Upper lobe of left lung (tissue), 6 donors: ENCODE data around the gene ZNF74. TPM values are rescaled to one million over a fixed set of nuclear protein-coding genes. Genes with fewer than 3 reads are reported as not detected.

ENCODE experiments used
- ATAC-seq, 2 donors: fragments of 200-7000 bp; cut with Tn5 transposase; one replicate each; pipeline ENCODE4 v1.9.1; 2022; ENCODE audit warnings: mild to moderate bottlenecking in 2 of 2, moderate library complexity in 2 of 2; ENCODE audit not compliant: low FRiP score in 2 of 2
- DNase-seq, 2 donors: peaks; one replicate each; pipeline ENCODE4 v3.0.0-alpha.2; 2019 to 2020
- H3K27ac ChIP-seq, 4 donors: fragments of 200-600 bp; sonication (generic); one replicate each; pipeline ENCODE4 v1.5.1; 2016 to 2019
- H3K27me3 ChIP-seq, 4 donors: fragments of 200-600 bp; sonication (generic); one replicate each; pipeline ENCODE4 v1.5.1; 2017 to 2019
- H3K36me3 ChIP-seq, 4 donors: fragments of 200-600 bp; sonication (generic); one replicate each; pipeline ENCODE4 v1.5.1; 2016 to 2019
- H3K4me1 ChIP-seq, 4 donors: fragments of 200-600 bp; sonication (generic); one replicate each; pipeline ENCODE4 v1.5.1; 2018 to 2019
- H3K4me3 ChIP-seq, 4 donors: fragments of 200-600 bp; sonication (generic); one replicate each; pipeline ENCODE4 v1.5.1; 2017 to 2019; ENCODE audit warnings: mild to moderate bottlenecking in 2 of 4, moderate library complexity in 1 of 4
- H3K9me3 ChIP-seq, 4 donors: fragments of 200-600 bp; sonication (generic); one replicate each; pipeline ENCODE4 v1.5.1; 2018 to 2019
- EP300 ChIP-seq, 4 donors: sonication (generic); formaldehyde crosslinking; IDR thresholded peaks; one replicate each; pipeline ENCODE4 v1.5.1; 2017; ENCODE audit warnings: antibody characterized with exemption in 4 of 4, control low read depth in 2 of 4
- POLR2A ChIP-seq, 4 donors: fragments of 450-650 bp; IDR thresholded peaks; one replicate each; pipeline ENCODE4 v1.5.1; 2016 to 2017; ENCODE audit warnings: antibody characterized with exemption in 4 of 4, mild to moderate bottlenecking in 2 of 4
- POLR2AphosphoS5 ChIP-seq, 2 donors: sonication (generic); formaldehyde crosslinking; IDR thresholded peaks; one replicate each; pipeline ENCODE4 v1.5.1; 2017; ENCODE audit warnings: antibody characterized with exemption in 2 of 2
- WGBS, 2 donors: methylation state at CpG; one replicate each; pipeline ENCODE4 v1.1.5; 2017 to 2018; 5-methylcytosine and 5-hydroxymethylcytosine counted together
- total RNA-seq, 6 donors: library from RNA; depleted of rRNA in 4 of 6; stranded (reverse); fragments of >200 nt in 4 of 6; gene quantifications; one replicate each; pipeline versions ENCODE4 v1.1.0 to v1.2.1, GENCODE V29; 2016 to 2021
- TF ChIP-seq, protein P1 (sequence below), 6 experiments: fragments of 450-650 bp in 4 of 6; fragments of 200-600 bp in 2 of 6; sonication (generic) in 2 of 6; IDR thresholded peaks; one replicate each; pipeline ENCODE4 v1.5.1; 2016 to 2019; ENCODE audit warnings: antibody characterized with exemption in 6 of 6
- donor health status: DM: no; HTN: no; CAD: no; lungs with moderate emphysema.
- donor health status: DM: no; HTN: yes; CAD: no; lungs with severe emphysema.

The ZNF74 gene
- total RNA-seq, 6 donors from 2014 or later, result 8.9 to 26.2 (median 12.7) TPM

GRCh38 chr22:20438427-20438677 is 44.4 kb downstream of the ZNF74 start:
- no peaks in the 10 kb centered on the region for H3K9me3 ChIP-seq
- TF ChIP-seq POLR2AphosphoS5 (IDR thresholded peaks at IDR 0.05) (no peak), POLR2A (IDR thresholded peaks at IDR 0.05) (no peak), EP300 (IDR thresholded peaks at IDR 0.05) (no peak)
- TF ChIP-seq, protein P1, sequence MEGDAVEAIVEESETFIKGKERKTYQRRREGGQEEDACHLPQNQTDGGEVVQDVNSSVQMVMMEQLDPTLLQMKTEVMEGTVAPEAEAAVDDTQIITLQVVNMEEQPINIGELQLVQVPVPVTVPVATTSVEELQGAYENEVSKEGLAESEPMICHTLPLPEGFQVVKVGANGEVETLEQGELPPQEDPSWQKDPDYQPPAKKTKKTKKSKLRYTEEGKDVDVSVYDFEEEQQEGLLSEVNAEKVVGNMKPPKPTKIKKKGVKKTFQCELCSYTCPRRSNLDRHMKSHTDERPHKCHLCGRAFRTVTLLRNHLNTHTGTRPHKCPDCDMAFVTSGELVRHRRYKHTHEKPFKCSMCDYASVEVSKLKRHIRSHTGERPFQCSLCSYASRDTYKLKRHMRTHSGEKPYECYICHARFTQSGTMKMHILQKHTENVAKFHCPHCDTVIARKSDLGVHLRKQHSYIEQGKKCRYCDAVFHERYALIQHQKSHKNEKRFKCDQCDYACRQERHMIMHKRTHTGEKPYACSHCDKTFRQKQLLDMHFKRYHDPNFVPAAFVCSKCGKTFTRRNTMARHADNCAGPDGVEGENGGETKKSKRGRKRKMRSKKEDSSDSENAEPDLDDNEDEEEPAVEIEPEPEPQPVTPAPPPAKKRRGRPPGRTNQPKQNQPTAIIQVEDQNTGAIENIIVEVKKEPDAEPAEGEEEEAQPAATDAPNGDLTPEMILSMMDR (IDR thresholded peaks at IDR 0.05), result no peak
- ATAC-seq (no peak), DNase-seq (no peak)
- peak overlapping the region; percentile 58 to 92 (median 87) for H3K27ac ChIP-seq
- WGBS, 2 donors, result 28 to 30% methylated on average over 6 of the region's 6 CpGs
- peaks cover 0 to 11% (median 4%) of the 10 kb centered on the region in 4 donors for H3K36me3 ChIP-seq
- H3K4me3 ChIP-seq, result peak overlapping the region; percentile 44 to 68 (median 58)
- peaks cover 0 to 22% (median 12%) of the 10 kb centered on the region in 4 donors for H3K27me3 ChIP-seq
- peaks cover 30 to 47% (median 34%) of the 10 kb centered on the region in 4 donors for H3K4me1 ChIP-seq

GRCh38 chr22:20438678-20439492 is 44.9 kb downstream of the ZNF74 start:
- Histone ChIP-seq H3K27ac (peak overlapping the region; percentile 58 to 92 (median 87)), H3K27me3 (peaks cover 0 to 22% (median 12%) of the 10 kb centered on the region in 4 donors), H3K4me3 (peak overlapping the region in 3 of 4 donors; percentile 53 to 68 (median 62))

GRCh38 chr22:20439556-20439927 is 45.6 kb downstream of the ZNF74 start:
- TF ChIP-seq, protein P1 (IDR thresholded peaks at IDR 0.05), result no peak
- TF ChIP-seq POLR2AphosphoS5 (IDR thresholded peaks at IDR 0.05), result no peak
- no peak for TF ChIP-seq POLR2A (IDR thresholded peaks at IDR 0.05)
- TF ChIP-seq EP300 (IDR thresholded peaks at IDR 0.05), result no peak
- H3K27me3 ChIP-seq, result peaks cover 0 to 22% (median 12%) of the 10 kb centered on the region in 4 donors
- peaks cover 0 to 17% (median 7%) of the 10 kb centered on the region in 4 donors for H3K36me3 ChIP-seq
- no peak for DNase-seq
- ATAC-seq, result no peak
- H3K4me3 ChIP-seq, result no peak overlapping the region
- no peaks in the 10 kb centered on the region for H3K9me3 ChIP-seq
- no peak overlapping the region for H3K27ac ChIP-seq
- 90 to 96% methylated on average over 4 of the region's 4 CpGs for WGBS, 2 donors
- peaks cover 30 to 47% (median 34%) of the 10 kb centered on the region in 4 donors for H3K4me1 ChIP-seq

More at GRCh38 chr22:20438678-20439492, 44.9 kb downstream of the ZNF74 start:
- 55 to 59% methylated on average over 7 to 13 of the region's 13 CpGs for WGBS, 2 donors
- Histone ChIP-seq H3K36me3 (peaks cover 0 to 11% (median 4%) of the 10 kb centered on the region in 4 donors), H3K9me3 (no peaks in the 10 kb centered on the region), H3K4me1 (peaks cover 30 to 47% (median 34%) of the 10 kb centered on the region in 4 donors)
- peak in 1 of 2 donors; percentile 41 for ATAC-seq
- TF ChIP-seq, protein P1 (IDR thresholded peaks at IDR 0.05), result peak in 1 of 6 experiments; percentile 34
- TF ChIP-seq POLR2A (IDR thresholded peaks at IDR 0.05) (no peak), EP300 (IDR thresholded peaks at IDR 0.05) (no peak), POLR2AphosphoS5 (IDR thresholded peaks at IDR 0.05) (no peak)
- peak in 1 of 2 donors; percentile 62 for DNase-seq

GRCh38 chr22:20439928-20440575 is 46.1 kb downstream of the ZNF74 start:
- 90% methylated on average over 2 to 5 of the region's 5 CpGs for WGBS, 2 donors
- ATAC-seq, result no peak

More at GRCh38 chr22:20439928-20440575, 46.1 kb downstream of the ZNF74 start:
- H3K4me1 ChIP-seq, result peaks cover 30 to 46% (median 34%) of the 10 kb centered on the region in 4 donors
- no peaks in the 10 kb centered on the region for H3K9me3 ChIP-seq
- peak in 1 of 2 donors; percentile 38 for DNase-seq
- TF ChIP-seq POLR2AphosphoS5 (IDR thresholded peaks at IDR 0.05), result no peak
- TF ChIP-seq, protein P1 (IDR thresholded peaks at IDR 0.05), result no peak
- no peak for TF ChIP-seq POLR2A (IDR thresholded peaks at IDR 0.05)
- no peak for TF ChIP-seq EP300 (IDR thresholded peaks at IDR 0.05)
- peaks cover 0 to 22% (median 12%) of the 10 kb centered on the region in 4 donors for H3K27me3 ChIP-seq
- no peak overlapping the region for H3K4me3 ChIP-seq
- peaks cover 0 to 19% (median 9%) of the 10 kb centered on the region in 4 donors for H3K36me3 ChIP-seq
- peak overlapping the region in 1 of 4 donors; percentile 11 for H3K27ac ChIP-seq
